Measurements from ENCODE around the gene NOS1AP.

The NOS1AP gene

DNA sequence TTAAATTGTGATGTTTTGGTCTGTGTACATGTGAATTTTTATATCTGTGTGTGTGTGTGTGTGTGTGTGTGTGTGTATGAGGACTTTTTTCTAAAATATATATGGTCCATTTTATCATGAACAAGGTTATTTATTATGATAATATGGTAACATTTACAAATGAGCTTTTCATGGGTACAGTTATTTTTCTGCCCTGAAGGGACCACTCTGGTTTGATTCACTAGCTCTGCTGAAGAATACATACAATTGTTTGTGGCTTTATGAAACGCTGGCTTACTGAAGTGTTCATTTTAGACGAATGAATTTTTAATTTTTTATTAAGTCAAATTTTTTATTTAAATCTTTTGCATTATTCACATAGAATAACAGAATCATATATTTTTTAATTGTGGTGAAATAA is 235.2 kb downstream of the NOS1AP start:
- no peak for FAIRE-seq

DNA sequence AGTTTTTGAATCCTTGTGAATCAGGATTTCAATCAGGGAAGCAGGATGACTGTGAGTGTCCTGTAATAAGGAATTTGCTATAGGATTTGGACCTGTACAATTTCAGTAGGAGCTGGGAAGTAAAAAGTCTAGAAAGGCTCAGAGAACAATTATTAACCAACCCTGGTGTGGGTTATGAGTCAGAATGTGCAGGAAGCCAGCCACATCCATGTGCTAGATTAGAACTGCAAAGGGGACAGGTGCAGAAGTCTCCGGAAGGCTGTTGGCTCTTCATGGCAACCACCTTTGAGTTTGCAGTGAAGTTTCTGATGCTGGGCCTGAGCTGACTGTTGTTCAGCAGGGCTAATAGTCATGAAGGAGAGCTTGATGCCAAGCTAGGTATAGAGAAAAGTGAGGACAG is 236.5 kb downstream of the NOS1AP start:
- no peak for FAIRE-seq

DNA sequence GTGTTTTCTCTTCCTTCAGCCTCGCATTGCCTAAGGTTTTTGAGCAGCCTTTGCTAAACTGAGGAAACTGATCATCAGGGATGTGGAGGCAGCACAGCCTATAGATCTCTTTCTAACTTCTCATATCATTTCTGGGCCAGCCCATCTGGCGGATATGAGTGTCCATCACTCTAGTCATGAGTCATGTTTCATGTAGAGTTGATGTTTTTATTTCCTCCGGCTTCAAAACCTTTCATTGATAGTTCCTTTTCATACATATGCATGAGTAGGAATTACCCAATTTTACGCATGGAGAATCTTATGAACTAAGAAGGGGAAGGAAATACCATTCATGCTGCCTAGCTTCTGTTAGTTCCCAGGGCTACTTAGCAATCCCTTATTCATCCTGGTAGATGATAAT is 240.8 kb downstream of the NOS1AP start:
- FAIRE-seq: no peak

DNA sequence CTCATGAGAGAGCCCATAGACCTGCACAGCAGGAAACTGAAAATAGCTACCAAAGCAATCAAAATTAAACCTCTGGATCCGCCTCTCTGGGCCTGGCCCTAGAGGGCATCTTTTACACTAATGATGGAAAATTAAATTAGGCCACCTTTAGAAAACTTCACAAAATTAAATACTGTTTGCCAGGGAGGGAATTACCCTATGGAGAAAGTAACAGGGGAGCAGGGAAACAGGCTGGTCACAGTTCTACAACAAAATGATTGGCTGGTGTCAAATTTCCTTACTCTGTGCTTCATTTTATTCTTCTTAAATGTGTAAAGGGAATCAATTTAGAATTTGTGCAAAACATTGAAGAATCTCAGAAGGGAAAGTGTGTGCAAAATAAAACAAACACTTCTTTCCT is 244.7 kb downstream of the NOS1AP start:
- FAIRE-seq: no peak

- no peak for FAIRE-seq
Observed at GRCh38 chr1:162315673-162316072, 246.2 kb downstream of the NOS1AP start.

GRCh38 chr1:162316187-162316586 is 246.7 kb downstream of the NOS1AP start:
- FAIRE-seq: no peak

- no peak for FAIRE-seq
Observed at GRCh38 chr1:162317621-162318020, 248.1 kb downstream of the NOS1AP start.

- no peak for FAIRE-seq
Observed at GRCh38 chr1:162319493-162320175, 250.1 kb downstream of the NOS1AP start.

DNA sequence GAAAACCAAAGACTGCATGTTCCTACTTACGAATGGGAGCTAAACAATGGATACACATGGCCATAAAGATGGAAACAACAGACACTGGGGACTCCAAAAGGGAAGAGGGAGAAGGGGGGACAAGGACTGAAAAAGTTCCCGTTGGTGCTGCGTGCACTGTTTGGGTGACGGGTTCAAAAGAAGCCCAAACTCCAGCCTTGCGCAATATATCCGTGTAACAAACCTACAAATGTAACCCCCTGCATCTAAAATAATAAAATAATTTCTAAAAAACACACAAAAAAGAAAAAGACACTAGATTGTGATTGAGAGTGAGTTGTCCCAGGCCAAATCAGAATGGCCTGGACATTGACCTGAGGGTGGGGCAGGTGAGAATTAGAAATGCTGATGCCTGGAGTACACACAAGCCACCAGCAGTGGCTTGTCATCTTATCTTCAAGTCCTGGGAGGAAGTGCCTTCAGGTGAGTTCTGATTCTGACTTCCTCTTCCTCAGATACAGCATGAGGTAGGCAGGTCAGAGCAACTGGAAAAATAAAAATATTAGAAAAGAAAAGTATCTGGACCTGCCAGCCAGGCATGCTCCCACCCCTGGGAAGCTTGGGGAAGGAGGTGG is 252.4 kb downstream of the NOS1AP start:
- no peak for FAIRE-seq

DNA sequence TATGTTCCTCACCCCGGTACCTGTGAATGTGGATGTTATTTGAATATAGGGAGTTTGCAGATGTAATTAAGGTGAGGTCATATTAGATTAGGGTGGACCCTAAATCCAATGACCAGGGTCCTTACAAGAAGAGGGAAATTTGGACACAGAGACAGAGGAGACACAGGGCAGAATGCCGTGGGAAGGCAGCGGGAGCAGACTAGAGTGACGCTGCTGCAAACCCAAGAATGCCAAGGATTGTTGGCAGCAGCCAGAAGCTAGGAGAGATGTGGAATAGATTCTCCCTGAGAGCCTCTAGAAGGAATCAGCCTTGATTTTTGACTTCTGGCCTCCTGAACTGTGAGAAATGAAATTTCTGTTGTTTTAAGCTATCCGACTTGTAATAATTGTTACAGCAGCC is 253.5 kb downstream of the NOS1AP start:
- no peak for FAIRE-seq

- FAIRE-seq: no peak
Observed at GRCh38 chr1:162324396-162324795, 254.9 kb downstream of the NOS1AP start.

DNA sequence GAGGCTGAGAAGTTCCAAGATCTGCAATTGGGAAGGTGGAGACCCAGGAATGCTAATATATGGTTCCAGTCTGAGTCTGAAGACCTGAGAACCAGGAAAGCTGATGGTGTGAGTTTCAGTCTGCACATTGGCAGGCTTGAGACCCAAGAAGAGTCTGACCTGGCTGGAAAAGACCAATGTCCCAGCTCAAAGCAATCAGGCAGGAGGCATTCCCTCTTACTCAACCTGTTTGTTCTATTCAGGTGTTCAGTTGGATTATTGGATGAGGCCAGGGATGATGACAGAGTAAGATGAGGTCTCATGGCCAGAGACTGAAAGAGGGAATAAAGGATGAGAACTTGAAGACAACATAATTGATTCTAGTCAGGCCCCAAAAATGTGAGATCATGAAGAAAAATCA is 257.1 kb downstream of the NOS1AP start:
- FAIRE-seq: no peak

- FAIRE-seq: no peak
Observed at GRCh38 chr1:162327144-162327787, 257.8 kb downstream of the NOS1AP start.

- no peak for FAIRE-seq
Observed at GRCh38 chr1:162327788-162328165, 258.3 kb downstream of the NOS1AP start.

GRCh38 chr1:162328512-162328911 is 259.0 kb downstream of the NOS1AP start:
- no peak for FAIRE-seq

- FAIRE-seq: no peak
Observed at GRCh38 chr1:162329826-162330225, 260.3 kb downstream of the NOS1AP start.

DNA sequence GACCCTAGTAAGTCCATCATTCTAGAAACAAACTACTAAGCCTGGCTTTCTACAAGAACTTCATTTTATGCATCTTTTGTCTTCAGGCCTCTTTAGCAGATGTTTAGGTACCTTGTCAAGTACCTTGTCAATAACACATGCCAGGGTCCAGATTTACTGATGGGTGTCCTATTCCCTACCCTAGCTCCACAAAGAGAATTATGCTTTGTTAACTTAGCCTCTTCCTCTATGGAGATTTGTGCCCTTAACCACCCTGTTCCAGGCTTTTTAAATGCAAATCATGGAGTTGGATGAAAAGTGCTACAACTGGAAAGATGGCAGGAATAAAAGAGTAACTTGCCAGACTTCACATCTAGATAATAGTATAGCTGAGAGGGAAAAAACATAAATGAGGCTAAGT is 264.5 kb downstream of the NOS1AP start:
- FAIRE-seq: no peak

GRCh38 chr1:162335126-162335525 is 265.6 kb downstream of the NOS1AP start:
- FAIRE-seq: no peak

GRCh38 chr1:162336621-162337285 is 267.3 kb downstream of the NOS1AP start:
- FAIRE-seq: no peak

GRCh38 chr1:162342452-162342983 is 273.0 kb downstream of the NOS1AP start:
- FAIRE-seq: no peak

GRCh38 chr1:162343470-162343869 is 274.0 kb downstream of the NOS1AP start:
- FAIRE-seq: no peak

GRCh38 chr1:162347281-162347680 is 277.8 kb downstream of the NOS1AP start:
- FAIRE-seq: no peak

DNA sequence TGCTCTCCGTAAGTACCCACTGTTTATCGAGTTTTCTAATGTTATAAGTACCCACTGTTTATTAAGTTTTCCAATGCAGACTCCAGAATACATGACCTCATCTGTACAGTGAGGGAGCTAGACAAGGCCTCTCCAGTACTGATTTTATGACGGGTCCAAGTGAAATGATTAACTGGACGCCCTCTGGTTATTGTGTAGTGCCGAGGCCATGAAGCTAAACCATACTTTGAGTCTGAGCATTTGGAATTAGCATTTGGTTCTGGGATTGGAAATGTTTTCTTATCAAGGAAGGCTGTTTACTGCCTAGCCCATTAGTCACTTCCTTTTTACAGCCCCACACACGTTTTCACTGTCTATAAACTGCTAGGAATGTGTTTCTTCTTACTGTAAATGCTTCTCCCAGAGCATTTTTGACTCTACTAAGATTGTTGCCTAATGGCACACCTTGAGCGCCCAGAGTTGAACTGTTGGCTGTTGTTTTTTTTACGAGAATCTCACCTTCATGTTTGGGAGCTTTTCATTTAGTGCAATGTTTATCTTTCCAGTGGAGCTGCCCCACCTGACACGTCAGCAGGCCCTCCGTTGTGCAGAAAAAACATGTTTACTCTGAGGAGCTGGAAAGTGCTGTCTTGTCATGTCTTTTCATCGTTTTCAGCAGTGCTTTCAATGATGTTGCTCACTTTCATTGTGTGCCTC is 280.3 kb downstream of the NOS1AP start:
- no peak for FAIRE-seq
